ENCODE measurements around the gene TMEM221.

The TMEM221 gene

GRCh38 chr19:17471410-17472125, 23.1 kb upstream of the TMEM221 start:
- peak in 1 of 6 experiments; percentile 8 for DNase-seq

- DNase-seq = peak; percentile 85 to 93 (median 90)
Observed at GRCh38 chr19:17470068-17470841, 21.8 kb upstream of the TMEM221 start, which contains the start of gene SLC27A1. Gene SLC27A1 (plus strand): TSS chr19:17470524. CDS start chr19:17470541, 17 bp downstream.

GRCh38 chr19:17469481-17470067, 21.1 kb upstream of the TMEM221 start:
- DNase-seq = peak in 5 of 6 experiments; percentile 85 to 96 (median 93)

GRCh38 chr19:17469092-17469480, 20.6 kb upstream of the TMEM221 start:
- DNase-seq = peak in 1 of 6 experiments; percentile 45

GRCh38 chr19:17468302-17469091, 20.0 kb upstream of the TMEM221 start:
- peak in 1 of 6 experiments; percentile 34 for DNase-seq

GRCh38 chr19:17467471-17468301, 19.2 kb upstream of the TMEM221 start:
- DNase-seq = no peak

- DNase-seq = no peak
Observed at GRCh38 chr19:17466487-17466850, 18.0 kb upstream of the TMEM221 start.

GRCh38 chr19:17460372-17461230, 12.1 kb upstream of the TMEM221 start, which contains the start of gene NXNL1:
Gene NXNL1 (minus strand): TSS chr19:17460926. CDS start chr19:17460869, 57 bp downstream.
- no peak for DNase-seq

GRCh38 chr19:17458970-17459369, 10.5 kb upstream of the TMEM221 start:
- no peak for DNase-seq

- no peak for DNase-seq
Observed at GRCh38 chr19:17457616-17458015, 9.1 kb upstream of the TMEM221 start.

GRCh38 chr19:17456127-17456526, 7.7 kb upstream of the TMEM221 start:
- no peak for DNase-seq

GRCh38 chr19:17455308-17456123, 7.0 kb upstream of the TMEM221 start:
- no peak for DNase-seq

- no peak for DNase-seq
Observed at GRCh38 chr19:17454576-17455071, 6.2 kb upstream of the TMEM221 start.

GRCh38 chr19:17451820-17452219, 3.4 kb upstream of the TMEM221 start:
- no peak for DNase-seq

- DNase-seq = no peak
Observed at GRCh38 chr19:17450264-17451075, 2.0 kb upstream of the TMEM221 start.

- no peak for DNase-seq
Observed at GRCh38 chr19:17447704-17448130, 751 bp downstream of the TMEM221 start.

GRCh38 chr19:17445526-17446165, 2.8 kb downstream of the TMEM221 start:
- DNase-seq = no peak
